ENCODE measurements around the gene PRR5L. TPM values are rescaled to one million over a fixed set of nuclear protein-coding genes. Genes with fewer than 3 reads are reported as not detected.

PRR5L gene
- polyA plus RNA-seq, 1 of the 3 experiments (the other 2 are of a cell fraction): 0.46 TPM

DNA sequence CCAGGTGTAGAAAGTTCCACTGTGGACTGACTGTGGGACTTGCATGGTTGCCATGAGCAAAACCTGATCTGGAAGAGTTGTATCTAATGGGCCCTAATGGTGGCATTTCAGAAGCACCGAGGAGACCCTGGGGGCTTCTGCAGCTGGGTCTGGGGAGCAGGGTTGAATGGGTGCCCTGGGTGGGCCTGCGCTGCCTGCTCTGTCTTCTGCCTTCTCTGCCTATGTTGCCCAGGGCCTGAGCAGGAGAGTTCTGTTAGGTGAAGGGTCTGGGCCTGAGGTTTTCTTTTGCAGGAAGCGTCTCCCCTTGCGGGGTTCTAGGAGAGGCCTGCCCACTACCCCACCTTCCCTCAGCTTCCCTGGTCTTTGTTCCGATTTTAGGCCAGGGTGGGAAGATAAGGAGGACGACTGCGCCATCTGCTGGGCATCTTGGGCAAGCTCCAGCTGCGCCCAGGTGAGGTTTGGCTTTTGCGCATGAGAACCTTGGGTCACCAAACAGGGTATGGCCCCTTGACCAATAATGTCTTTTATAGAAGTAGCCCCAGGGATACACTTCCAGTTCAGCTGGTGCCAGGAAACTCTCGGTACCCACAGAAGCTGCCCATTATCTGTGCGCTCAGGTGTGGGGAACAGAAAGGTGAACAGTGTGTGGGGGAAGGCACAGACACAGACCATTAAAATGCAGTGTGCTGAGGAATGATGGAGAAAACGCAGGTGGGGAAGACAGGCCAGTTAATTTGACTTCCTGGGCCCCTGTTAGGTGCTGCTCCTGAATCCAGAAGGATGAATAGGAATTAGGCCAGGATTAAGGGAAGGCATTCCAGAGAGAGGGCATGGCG lies 30.1 kb upstream of the PRR5L start:
- peak; percentile 81 for DNase-seq
- H3K9me2 ChIP-seq: no peaks in the 10 kb centered on the region
- H3K4me3 ChIP-seq (ENCODE audit: low read depth in 2 of 2, low read length in 1 of 2): no peak overlapping the region; a peak in 1 of 4 replicates
- peaks cover 4% of the 10 kb centered on the region in 2 experiments for H3K36me3 ChIP-seq (replicated peaks in 1 of 2; ENCODE audit: control insufficient read depth in 1 of 2, insufficient read depth in 2 of 2, low read length in 1 of 2)
- no peaks in the 10 kb centered on the region for H4K20me1 ChIP-seq (ENCODE audit: insufficient read depth)
- no peak overlapping the region for H3K27ac ChIP-seq (ENCODE audit: low read depth in 2 of 2, low read length in 1 of 2)
- WGBS (ENCODE audit: low lambda C conversion rate): 14% methylated on average over 11 of the region's 13 CpGs
- no peak overlapping the region for H3K9ac ChIP-seq
- H3K4me1 ChIP-seq (ENCODE audit: control insufficient read depth in 1 of 2, insufficient read depth in 2 of 2, low read depth in 1 of 2, low read length in 1 of 2): peaks cover 0 to 6% of the 10 kb centered on the region in 2 experiments; a peak in 1 of 4 replicates
- no peaks in the 10 kb centered on the region for H3F3A ChIP-seq (replicated peaks; ENCODE audit: insufficient read depth)
- CTCF ChIA-PET: interaction anchor here (0.5 to 8.1 kb wide), 72 partner anchors 9 to 802 kb away, joined by 3 to 88 read pairs (median 4); partner anchors contain the start of gene FJX1
- POLR2A ChIA-PET: interaction anchor here (1.0 kb wide), 1 partner anchor 651 kb away, joined by 3 read pairs; no protein-coding TSS in a partner anchor
- no peak overlapping the region for H3K4me2 ChIP-seq
- H2AFZ ChIP-seq (ENCODE audit: low read depth): no peak overlapping the region
- H3K9me3 ChIP-seq: no peaks in the 10 kb centered on the region
- H3K27me3 ChIP-seq (ENCODE audit: insufficient read depth): no peaks in the 10 kb centered on the region
- H3K79me2 ChIP-seq (ENCODE audit: insufficient read depth): no peaks in the 10 kb centered on the region
- TF ChIP-seq ELF1 (IDR thresholded peaks at IDR 0.05): no peak
- TF ChIP-seq, protein P1, sequence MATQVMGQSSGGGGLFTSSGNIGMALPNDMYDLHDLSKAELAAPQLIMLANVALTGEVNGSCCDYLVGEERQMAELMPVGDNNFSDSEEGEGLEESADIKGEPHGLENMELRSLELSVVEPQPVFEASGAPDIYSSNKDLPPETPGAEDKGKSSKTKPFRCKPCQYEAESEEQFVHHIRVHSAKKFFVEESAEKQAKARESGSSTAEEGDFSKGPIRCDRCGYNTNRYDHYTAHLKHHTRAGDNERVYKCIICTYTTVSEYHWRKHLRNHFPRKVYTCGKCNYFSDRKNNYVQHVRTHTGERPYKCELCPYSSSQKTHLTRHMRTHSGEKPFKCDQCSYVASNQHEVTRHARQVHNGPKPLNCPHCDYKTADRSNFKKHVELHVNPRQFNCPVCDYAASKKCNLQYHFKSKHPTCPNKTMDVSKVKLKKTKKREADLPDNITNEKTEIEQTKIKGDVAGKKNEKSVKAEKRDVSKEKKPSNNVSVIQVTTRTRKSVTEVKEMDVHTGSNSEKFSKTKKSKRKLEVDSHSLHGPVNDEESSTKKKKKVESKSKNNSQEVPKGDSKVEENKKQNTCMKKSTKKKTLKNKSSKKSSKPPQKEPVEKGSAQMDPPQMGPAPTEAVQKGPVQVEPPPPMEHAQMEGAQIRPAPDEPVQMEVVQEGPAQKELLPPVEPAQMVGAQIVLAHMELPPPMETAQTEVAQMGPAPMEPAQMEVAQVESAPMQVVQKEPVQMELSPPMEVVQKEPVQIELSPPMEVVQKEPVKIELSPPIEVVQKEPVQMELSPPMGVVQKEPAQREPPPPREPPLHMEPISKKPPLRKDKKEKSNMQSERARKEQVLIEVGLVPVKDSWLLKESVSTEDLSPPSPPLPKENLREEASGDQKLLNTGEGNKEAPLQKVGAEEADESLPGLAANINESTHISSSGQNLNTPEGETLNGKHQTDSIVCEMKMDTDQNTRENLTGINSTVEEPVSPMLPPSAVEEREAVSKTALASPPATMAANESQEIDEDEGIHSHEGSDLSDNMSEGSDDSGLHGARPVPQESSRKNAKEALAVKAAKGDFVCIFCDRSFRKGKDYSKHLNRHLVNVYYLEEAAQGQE (IDR thresholded peaks at IDR 0.05; ENCODE audit: low read depth, low read length): no peak
- TF ChIP-seq SMC3 (IDR thresholded peaks at IDR 0.05; ENCODE audit: low read depth, low read length): peak; percentile 89
- no peak for TF ChIP-seq RCOR1 (IDR thresholded peaks at IDR 0.05; ENCODE audit: low read length)
- TF ChIP-seq TCF12 (IDR thresholded peaks at IDR 0.05): no peak
- TF ChIP-seq POLR2AphosphoS5 (IDR thresholded peaks at IDR 0.05; ENCODE audit: low read depth, low read length): no peak
- TF ChIP-seq TEAD4 (IDR thresholded peaks at IDR 0.05; ENCODE audit: borderline replicate concordance, insufficient read depth): no peak
- TF ChIP-seq NFIC (IDR thresholded peaks at IDR 0.05; ENCODE audit: borderline replicate concordance): no peak
- TF ChIP-seq, protein P2, sequence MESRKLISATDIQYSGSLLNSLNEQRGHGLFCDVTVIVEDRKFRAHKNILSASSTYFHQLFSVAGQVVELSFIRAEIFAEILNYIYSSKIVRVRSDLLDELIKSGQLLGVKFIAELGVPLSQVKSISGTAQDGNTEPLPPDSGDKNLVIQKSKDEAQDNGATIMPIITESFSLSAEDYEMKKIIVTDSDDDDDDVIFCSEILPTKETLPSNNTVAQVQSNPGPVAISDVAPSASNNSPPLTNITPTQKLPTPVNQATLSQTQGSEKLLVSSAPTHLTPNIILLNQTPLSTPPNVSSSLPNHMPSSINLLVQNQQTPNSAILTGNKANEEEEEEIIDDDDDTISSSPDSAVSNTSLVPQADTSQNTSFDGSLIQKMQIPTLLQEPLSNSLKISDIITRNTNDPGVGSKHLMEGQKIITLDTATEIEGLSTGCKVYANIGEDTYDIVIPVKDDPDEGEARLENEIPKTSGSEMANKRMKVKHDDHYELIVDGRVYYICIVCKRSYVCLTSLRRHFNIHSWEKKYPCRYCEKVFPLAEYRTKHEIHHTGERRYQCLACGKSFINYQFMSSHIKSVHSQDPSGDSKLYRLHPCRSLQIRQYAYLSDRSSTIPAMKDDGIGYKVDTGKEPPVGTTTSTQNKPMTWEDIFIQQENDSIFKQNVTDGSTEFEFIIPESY (IDR thresholded peaks at IDR 0.05; ENCODE audit: borderline replicate concordance, low read depth): no peak
- no peak for TF ChIP-seq NRF1 (IDR thresholded peaks at IDR 0.05; ENCODE audit: low read depth, low read length)
- peak; percentile 91 for TF ChIP-seq RAD21 (IDR thresholded peaks at IDR 0.05; ENCODE audit: low read length)
- TF ChIP-seq, protein P3, sequence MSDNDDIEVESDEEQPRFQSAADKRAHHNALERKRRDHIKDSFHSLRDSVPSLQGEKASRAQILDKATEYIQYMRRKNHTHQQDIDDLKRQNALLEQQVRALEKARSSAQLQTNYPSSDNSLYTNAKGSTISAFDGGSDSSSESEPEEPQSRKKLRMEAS (IDR thresholded peaks at IDR 0.05; ENCODE audit: low read depth): no peak
- no peak for TF ChIP-seq FOXM1 (IDR thresholded peaks at IDR 0.05; ENCODE audit: low read depth)
- TF ChIP-seq, protein P4, sequence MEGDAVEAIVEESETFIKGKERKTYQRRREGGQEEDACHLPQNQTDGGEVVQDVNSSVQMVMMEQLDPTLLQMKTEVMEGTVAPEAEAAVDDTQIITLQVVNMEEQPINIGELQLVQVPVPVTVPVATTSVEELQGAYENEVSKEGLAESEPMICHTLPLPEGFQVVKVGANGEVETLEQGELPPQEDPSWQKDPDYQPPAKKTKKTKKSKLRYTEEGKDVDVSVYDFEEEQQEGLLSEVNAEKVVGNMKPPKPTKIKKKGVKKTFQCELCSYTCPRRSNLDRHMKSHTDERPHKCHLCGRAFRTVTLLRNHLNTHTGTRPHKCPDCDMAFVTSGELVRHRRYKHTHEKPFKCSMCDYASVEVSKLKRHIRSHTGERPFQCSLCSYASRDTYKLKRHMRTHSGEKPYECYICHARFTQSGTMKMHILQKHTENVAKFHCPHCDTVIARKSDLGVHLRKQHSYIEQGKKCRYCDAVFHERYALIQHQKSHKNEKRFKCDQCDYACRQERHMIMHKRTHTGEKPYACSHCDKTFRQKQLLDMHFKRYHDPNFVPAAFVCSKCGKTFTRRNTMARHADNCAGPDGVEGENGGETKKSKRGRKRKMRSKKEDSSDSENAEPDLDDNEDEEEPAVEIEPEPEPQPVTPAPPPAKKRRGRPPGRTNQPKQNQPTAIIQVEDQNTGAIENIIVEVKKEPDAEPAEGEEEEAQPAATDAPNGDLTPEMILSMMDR (IDR thresholded peaks at IDR 0.05): peak; percentile 93

Measured in SK-N-SH (cell line).